ENCODE data around the gene OR52J3. TPM values are rescaled to one million over a fixed set of nuclear protein-coding genes. Genes with fewer than 3 reads are reported as not detected.

The OR52J3 gene
- not detected in 2 replicates for total RNA-seq

DNA sequence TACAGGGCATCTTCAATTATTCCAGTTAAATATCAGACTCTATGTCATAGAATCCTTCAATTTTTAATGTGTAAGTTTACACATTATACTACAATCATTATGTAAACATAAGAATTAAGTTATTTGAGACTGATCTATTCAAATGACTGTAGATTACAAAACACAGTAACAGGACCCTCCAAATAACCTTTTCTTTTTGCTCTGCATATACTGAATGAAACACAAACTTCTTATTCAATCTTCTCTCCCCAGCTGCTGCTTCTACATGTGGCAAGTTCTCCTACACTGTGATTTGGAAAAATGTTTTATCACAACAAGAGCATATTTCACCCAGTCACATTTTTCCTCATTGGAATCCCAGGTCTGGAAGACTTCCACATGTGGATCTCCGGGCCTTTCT lies at the start of gene OR52J3:
TSS of gene OR52J3 (plus strand) at position 301 of the 400 bp plus-strand sequence. CDS start at position 301, 0 bp downstream.

DNA sequence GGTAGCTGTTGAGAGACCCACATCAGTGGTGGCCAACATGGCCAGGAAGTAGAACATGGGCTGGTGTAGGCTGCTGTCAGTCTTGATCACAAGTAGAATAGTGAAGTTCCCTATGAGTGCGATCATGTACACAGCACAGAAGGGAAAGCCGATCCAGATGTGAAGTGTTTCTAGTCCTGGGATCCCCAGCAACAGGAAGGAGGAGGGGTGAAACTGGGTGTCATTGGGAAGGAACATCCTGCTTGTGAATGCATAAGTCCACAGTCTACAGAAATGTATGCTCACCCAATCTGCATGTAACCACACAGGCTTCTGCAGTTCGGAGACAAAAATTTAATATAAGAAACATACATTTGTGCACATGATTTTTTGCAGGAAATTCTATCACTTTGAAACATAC lies 13.1 kb downstream of the OR52J3 start, which contains the start of gene OR52E2:
TSS of gene OR52E2 (minus strand) at position 237 of the 400 bp plus-strand sequence. CDS start at position 237, 0 bp downstream.

DNA sequence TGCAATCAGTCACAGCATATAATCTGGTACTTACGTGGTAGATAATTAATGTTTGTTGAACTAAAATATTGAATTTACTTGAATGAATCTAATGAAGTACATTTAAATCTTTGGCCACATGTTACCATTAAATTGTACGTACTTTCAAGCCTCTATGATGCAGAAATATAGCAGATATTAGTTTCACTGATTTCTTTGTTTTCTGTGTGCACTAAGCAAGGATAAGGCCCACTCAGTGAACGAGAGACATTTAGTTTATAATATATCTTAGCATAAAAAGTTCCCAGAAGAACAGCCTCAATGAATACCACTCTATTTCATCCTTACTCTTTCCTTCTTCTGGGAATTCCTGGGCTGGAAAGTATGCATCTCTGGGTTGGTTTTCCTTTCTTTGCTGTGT lies 22.9 kb downstream of the OR52J3 start, which contains the start of gene OR52E1:
TSS of gene OR52E1 (plus strand) at position 301 of the 400 bp plus-strand sequence.

Other genes with a start within 250 kb of the OR52J3 start
- not detected in 2 replicates for gene OR52R1, start 242.1 kb upstream of the OR52J3 start, total RNA-seq
- not detected in 2 replicates for gene OR51F2, start 225.2 kb upstream of the OR52J3 start, total RNA-seq
- gene OR51S1, start 197.3 kb upstream of the OR52J3 start, total RNA-seq = not detected in 2 replicates
- not detected in 2 replicates for gene OR51T1, start 164.6 kb upstream of the OR52J3 start, total RNA-seq
- gene OR51A7, start 142.7 kb upstream of the OR52J3 start, total RNA-seq = not detected in 2 replicates
- not detected in 2 replicates for gene OR51G2, start 127.2 kb upstream of the OR52J3 start, total RNA-seq
- not detected in 2 replicates for gene OR51G1, start 122.2 kb upstream of the OR52J3 start, total RNA-seq
- not detected in 2 replicates for gene OR51A4, start 98.9 kb upstream of the OR52J3 start, total RNA-seq
- gene OR51A2, start 90.8 kb upstream of the OR52J3 start, total RNA-seq = not detected in 2 replicates
- not detected in 2 replicates for gene OR51L1, start 51.7 kb upstream of the OR52J3 start, total RNA-seq
- gene OR52E2, start 13.1 kb downstream of the OR52J3 start, total RNA-seq = not detected in 2 replicates
- not detected in 2 replicates for gene OR52E1, start 23.0 kb downstream of the OR52J3 start, total RNA-seq
- not detected in 2 replicates for gene OR52A5, start 91.8 kb downstream of the OR52J3 start, total RNA-seq
- not detected in 2 replicates for gene OR52A1, start 108.2 kb downstream of the OR52J3 start, total RNA-seq
- not detected in 2 replicates for gene OR51V1, start 154.2 kb downstream of the OR52J3 start, total RNA-seq
- not detected in 2 replicates for gene HBB, start 180.5 kb downstream of the OR52J3 start, total RNA-seq
- not detected in 2 replicates for gene HBD, start 188.0 kb downstream of the OR52J3 start, total RNA-seq
- not detected in 2 replicates for gene HBG1, start 203.3 kb downstream of the OR52J3 start, total RNA-seq
- not detected in 2 replicates for gene HBG2, start 208.3 kb downstream of the OR52J3 start, total RNA-seq
- gene HBE1, start 223.4 kb downstream of the OR52J3 start, total RNA-seq = not detected in 2 replicates

Data from hair follicular keratinocyte (primary cell).